ENCODE results near the gene GIMAP6.

DNA sequence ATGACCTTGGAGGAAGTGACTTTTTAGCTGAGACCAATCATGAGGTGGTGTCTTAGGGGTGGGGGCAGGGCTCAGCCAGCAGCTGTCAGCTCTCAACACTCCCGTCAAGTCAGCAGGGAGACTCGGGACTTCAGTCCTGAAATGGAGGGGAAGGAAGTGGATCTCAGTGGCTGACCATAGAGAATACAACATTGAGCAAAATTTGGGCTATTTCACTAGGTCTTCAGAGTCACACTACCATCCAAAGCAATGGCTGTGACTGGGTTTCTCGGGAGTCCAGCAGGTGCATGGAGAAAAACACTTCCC, 16.8 kb upstream of the GIMAP6 start:
- TF ChIP-seq, protein P1, sequence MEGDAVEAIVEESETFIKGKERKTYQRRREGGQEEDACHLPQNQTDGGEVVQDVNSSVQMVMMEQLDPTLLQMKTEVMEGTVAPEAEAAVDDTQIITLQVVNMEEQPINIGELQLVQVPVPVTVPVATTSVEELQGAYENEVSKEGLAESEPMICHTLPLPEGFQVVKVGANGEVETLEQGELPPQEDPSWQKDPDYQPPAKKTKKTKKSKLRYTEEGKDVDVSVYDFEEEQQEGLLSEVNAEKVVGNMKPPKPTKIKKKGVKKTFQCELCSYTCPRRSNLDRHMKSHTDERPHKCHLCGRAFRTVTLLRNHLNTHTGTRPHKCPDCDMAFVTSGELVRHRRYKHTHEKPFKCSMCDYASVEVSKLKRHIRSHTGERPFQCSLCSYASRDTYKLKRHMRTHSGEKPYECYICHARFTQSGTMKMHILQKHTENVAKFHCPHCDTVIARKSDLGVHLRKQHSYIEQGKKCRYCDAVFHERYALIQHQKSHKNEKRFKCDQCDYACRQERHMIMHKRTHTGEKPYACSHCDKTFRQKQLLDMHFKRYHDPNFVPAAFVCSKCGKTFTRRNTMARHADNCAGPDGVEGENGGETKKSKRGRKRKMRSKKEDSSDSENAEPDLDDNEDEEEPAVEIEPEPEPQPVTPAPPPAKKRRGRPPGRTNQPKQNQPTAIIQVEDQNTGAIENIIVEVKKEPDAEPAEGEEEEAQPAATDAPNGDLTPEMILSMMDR (conservative IDR thresholded peaks at IDR 0.05; ENCODE audit: low read depth, low read length): no peak
- TF ChIP-seq EZH2phosphoT487 (IDR thresholded peaks at IDR 0.05; ENCODE audit: borderline replicate concordance, low read length) (no peak), EZH2 (IDR thresholded peaks at IDR 0.05; ENCODE audit: low read length, unreplicated experiment) (no peak)
